GM12878 (cell line): ENCODE results near the gene ZNF324.

ENCODE experiments used
- BCL11A ChIP-seq: IDR thresholded peaks from 2 replicates; pipeline ENCODE4 v1.6.1; 2011; ENCODE audit warnings: low read depth, low read length
- CHD2 ChIP-seq: IDR thresholded peaks from 2 replicates; pipeline ENCODE4 v1.6.1; 2011; ENCODE audit warnings: low read depth, low read length, improper control_type of control experiment, borderline replicate concordance
- CHD4 ChIP-seq: fragments of 200-600 bp; sonication (generic); IDR thresholded peaks from 2 replicates; pipeline ENCODE4 v1.6.1; 2016; ENCODE audit warnings: mild to moderate bottlenecking
- KDM1A ChIP-seq: fragments of 200-600 bp; sonication (generic); IDR thresholded peaks from 2 replicates; pipeline ENCODE4 v1.6.1; 2016; ENCODE audit warnings: borderline replicate concordance
- NBN ChIP-seq: fragments of 450-650 bp; IDR thresholded peaks from 2 replicates; pipeline ENCODE4 v1.6.1; 2016
- NFYA ChIP-seq: IDR thresholded peaks from 2 replicates; pipeline ENCODE4 v1.6.1; 2011; ENCODE audit warnings: low read depth, mild to moderate bottlenecking, low read length, improper control_type of control experiment, borderline replicate concordance
- PAX8 ChIP-seq: fragments of 450-650 bp; IDR thresholded peaks from 2 replicates; pipeline ENCODE4 v1.6.1; 2017; ENCODE audit warnings: mild to moderate bottlenecking, moderate library complexity
- POLR2A ChIP-seq: IDR thresholded peaks from 2 replicates; pipeline ENCODE4 v1.6.1; 2011; ENCODE audit warnings: low read depth, mild to moderate bottlenecking, low read length
- POLR2AphosphoS5 ChIP-seq: IDR thresholded peaks from 2 replicates; pipeline ENCODE4 v1.6.1; 2011; ENCODE audit warnings: mild to moderate bottlenecking, low read length, inconsistent platforms
- RAD21 ChIP-seq: IDR thresholded peaks from 2 replicates; pipeline ENCODE4 v1.6.1; 2011; ENCODE audit warnings: mild to moderate bottlenecking, low read depth, low read length, moderate library complexity; ENCODE audit not compliant: insufficient read depth
- SREBF2 ChIP-seq: IDR thresholded peaks from 2 replicates; pipeline ENCODE4 v1.6.1; 2012; ENCODE audit warnings: mild to moderate bottlenecking, low read length
- SUPT20H ChIP-seq: IDR thresholded peaks from 2 replicates; pipeline ENCODE4 v1.6.1; 2011; ENCODE audit warnings: low read depth, mild to moderate bottlenecking, low read length, moderate library complexity, borderline replicate concordance; ENCODE audit not compliant: control insufficient read depth
- ZNF274 ChIP-seq: IDR thresholded peaks from one replicate; pipeline ENCODE4 v1.8.0; 2011; ENCODE audit not compliant: insufficient read length, insufficient read depth
- TF ChIP-seq, protein P1 (sequence below), 3 experiments: IDR thresholded peaks in 2 of 3; conservative IDR thresholded peaks in 1 of 3; 2 replicates each; pipeline ENCODE4 v1.5.1; 2011; ENCODE audit warnings: low read depth in 3 of 3, low read length in 3 of 3, mild to moderate bottlenecking in 3 of 3, control low read depth in 2 of 3, moderate library complexity in 2 of 3, inconsistent platforms in 1 of 3, mixed read lengths in 1 of 3; ENCODE audit not compliant: control insufficient read depth in 2 of 3, insufficient read depth in 1 of 3; ENCODE audit errors: extremely low read depth in 1 of 3

DNA sequence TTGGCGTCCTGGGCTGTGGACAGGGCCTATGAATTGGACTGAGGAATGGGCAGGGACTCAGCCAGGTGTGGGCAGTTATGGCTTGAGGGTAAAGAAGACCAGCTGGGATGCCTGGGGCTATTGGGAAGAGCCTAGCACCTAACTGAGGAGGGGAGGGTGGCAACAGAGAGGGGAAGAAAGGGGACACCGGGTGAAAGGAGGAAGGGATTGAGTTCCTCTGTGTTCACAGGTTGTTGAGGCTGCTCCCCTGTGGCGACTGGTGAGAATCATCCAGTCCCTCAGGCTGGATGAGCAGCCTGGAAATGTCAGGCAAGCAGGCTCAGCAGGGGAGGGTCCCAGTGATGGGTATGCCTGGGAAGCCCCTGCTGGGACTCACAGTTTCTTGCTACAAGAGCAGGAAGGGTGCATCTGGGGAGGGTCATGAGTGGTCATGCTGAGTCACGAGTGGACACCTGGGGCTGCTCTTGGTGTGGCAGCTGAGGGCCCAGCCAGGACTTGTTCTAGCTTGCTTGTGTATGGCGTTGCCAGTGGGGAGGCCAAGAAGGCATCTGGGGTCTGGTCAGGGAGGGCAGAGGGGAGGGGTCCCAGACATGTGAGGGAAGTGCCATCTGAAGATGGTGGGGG, 1.4 kb downstream of the ZNF324 start:
- TF ChIP-seq CHD4 (no peak), RAD21 (no peak), POLR2A (no peak), SREBF2 (no peak), SUPT20H (no peak), PAX8 (no peak), POLR2AphosphoS5 (no peak), BCL11A (no peak), NBN (no peak), NFYA (no peak), KDM1A (no peak), ZNF274 (no peak), CHD2 (no peak)
- TF ChIP-seq, protein P1, sequence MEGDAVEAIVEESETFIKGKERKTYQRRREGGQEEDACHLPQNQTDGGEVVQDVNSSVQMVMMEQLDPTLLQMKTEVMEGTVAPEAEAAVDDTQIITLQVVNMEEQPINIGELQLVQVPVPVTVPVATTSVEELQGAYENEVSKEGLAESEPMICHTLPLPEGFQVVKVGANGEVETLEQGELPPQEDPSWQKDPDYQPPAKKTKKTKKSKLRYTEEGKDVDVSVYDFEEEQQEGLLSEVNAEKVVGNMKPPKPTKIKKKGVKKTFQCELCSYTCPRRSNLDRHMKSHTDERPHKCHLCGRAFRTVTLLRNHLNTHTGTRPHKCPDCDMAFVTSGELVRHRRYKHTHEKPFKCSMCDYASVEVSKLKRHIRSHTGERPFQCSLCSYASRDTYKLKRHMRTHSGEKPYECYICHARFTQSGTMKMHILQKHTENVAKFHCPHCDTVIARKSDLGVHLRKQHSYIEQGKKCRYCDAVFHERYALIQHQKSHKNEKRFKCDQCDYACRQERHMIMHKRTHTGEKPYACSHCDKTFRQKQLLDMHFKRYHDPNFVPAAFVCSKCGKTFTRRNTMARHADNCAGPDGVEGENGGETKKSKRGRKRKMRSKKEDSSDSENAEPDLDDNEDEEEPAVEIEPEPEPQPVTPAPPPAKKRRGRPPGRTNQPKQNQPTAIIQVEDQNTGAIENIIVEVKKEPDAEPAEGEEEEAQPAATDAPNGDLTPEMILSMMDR (IDR thresholded peaks at IDR 0.05 in 2 of 3, conservative IDR thresholded peaks at IDR 0.05 in 1 of 3; ENCODE audit: control insufficient read depth in 2 of 3, extremely low read depth in 1 of 3, insufficient read depth in 1 of 3, low read depth in 3 of 3, low read length in 3 of 3) = no peak
